GM18498 (cell line): ENCODE data around the gene LRMDA.

Source experiments
- ATAC-seq: cut with Tn5 transposase; IDR thresholded peaks from one replicate; pipeline ENCODE4 v1.9.1; 2021; ENCODE audit warnings: mild to moderate bottlenecking, moderate library complexity; ENCODE audit not compliant: unreplicated experiment

LRMDA gene

DNA sequence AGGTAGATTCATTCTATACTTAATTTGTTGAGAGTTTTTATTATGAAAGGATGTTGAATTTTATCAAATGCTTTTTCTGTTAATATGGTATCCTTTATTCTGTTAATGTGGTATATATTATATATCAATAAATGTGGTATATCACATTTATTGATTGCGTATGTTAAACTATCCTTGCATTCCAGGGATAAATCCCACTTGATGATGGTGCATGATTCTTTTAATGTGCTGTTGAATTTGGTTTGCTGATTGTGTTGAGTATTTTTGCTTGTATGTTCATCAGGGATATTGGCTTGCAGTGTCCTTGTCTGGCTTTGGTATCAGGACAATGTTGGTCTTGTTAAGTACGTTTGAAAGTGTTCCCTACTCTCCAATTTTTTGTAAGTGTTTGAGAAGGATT is 11.9 kb downstream of the LRMDA start:
- ATAC-seq, result no peak

DNA sequence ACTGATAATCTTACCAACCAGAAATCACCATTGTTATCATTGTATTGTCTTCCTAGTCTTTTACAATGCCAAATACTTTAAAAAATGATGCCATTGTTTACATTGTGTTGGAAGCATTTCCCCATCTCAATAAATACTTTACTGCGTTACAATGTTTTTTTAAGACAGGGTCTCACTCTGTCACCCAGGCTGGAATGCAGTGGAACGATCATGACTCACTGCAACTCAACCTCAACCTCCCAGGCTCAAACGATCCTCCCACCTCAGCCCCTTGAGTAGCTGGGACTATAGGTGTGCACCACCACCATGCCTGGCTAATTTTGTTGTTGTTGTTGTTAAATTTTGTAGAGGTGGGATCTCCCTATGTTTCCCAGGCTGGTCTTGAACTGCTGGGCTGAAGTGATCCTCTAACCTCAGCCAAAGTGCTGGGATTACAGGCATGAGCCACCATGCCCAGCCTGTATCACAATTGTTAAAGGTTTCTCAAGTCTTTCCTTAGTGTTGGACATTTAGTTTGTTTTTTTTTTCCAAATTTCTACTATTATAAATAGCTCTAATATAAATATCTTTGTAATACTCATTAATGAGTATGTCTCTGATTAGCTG is 13.5 kb downstream of the LRMDA start:
- ATAC-seq, result no peak

DNA sequence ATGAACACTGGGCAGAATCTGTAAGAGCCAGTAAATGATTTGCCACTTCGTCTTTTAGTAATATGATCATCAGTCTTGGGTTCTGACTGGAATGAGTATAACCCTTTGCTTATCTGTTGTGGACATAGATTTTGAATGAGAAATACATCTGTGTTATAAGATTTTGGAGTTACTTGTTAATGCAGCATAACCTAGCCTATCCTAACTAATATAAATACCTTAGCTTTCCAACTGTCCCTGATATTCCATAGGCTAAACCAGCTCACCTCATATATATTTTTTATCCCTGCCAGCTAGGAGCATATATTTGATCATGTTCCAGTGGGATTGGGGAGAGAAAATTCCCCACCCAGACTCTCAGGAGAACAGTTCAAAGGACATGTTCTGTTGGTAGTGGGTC is 15.1 kb downstream of the LRMDA start:
- no peak for ATAC-seq

DNA sequence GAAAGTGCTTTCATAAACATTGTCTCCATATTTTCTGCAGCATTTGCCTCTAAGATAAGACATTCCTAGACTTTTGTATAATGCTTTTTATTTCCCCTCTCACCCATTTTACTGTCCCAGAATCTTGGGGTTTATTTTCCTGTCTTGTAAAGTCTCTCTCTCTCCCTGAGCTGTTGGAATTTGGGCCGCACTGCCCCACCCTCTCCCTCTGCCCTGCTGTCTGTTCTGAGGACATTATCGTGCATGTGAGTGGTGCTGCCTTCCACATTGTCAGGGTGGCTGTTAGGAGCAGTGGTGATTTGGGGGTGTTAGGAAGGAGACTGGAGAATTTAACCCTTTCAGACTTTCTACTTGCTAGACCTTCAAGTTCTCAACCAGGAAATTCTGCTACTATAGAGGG is 16.7 kb downstream of the LRMDA start:
- ATAC-seq, result no peak

DNA sequence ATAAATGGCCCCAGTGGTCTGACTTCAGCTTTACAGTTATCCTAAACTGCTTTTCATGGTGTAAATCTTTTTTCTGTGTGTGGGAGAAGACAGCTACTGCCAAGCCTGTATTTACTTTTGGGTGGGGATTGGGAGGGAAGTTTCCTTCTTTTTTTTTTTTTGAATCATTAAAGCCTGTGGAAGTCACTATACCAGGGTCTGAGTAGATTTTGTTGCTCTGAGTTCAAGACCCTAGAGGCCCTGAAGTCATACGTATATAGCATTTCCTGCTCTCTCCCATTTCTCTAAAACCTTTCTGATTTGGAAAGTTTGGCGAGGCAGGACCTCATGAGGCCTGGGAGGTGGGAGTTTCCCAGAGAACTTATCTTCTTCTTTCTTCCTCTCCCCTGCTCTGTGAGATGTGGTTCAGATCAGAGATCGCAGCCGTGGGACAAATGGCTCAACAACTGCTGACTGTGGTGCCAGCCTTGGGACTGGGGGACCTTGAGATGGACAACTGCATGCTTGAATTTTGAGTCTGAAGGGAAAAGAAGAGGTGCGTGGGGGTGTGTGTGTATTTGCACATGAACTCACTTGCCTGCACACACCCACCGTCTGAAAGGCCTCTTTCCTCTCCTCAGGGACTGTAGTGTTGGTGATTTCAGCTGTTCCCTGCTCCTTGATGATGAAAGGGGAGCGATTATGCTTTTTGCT is 18.1 kb downstream of the LRMDA start:
- ATAC-seq, result no peak

DNA sequence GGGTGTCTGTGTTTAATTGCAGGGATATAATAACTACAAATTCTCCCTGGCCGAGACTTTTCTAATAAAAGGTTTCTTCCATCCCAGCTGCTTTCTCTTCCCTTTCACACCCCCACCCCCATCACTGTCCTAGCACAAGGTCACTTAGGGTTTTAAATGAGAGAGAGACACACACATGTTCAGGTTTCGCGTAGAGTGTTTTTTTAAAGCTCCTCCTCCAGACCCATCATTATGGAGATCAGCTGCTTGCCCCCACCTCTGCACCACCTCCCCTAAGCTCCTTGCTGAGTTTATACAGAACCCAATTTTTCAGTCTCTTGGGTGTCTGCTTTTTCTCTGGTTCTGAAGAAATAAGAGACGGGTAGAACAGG is 18.6 kb downstream of the LRMDA start:
- no peak for ATAC-seq

DNA sequence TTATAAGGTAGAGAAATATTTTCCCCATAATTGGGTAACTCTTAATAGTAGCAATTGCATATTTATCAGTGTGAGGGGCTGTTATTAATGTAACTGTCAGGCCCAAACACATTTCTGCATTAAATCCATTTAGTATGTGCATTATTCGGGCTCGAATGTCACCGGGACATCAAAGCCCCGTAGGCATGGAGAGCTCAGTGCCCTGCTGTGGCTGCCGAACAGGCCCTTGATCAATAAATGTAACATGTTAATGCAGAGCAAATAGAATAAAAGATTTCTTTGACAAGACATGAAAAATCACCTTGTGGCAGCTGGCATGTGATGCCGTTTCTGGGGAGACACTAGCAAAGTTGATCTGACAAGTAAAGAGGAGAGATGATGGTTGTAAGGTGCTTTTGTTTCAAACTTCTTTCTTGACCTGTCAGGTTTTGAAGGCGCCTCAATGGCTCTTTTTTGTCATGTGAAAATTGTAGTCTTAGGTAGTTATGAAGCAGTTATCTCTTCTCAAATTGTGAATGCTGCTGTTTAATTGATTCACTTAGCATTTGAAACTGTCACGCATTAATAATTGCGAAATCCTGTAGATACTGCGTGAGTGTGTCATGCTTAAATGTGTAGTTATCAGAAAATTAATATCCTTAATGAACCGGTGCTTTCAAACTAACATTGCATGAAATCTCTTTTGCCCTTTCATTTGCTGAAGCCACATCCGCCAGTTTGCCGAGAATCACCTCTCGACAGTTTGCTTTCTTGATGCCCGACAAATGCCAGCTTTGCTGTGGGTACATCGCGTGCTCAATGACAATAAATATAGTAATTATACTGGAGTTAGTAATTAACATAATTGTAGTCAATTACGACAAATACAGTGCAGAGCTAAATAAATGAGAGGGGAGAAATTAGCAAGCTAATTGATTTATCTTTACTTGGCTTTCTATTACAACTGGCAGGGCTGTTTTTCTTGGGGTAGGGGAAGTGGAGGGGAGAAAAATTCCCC is 19.5 kb downstream of the LRMDA start:
- no peak for ATAC-seq

DNA sequence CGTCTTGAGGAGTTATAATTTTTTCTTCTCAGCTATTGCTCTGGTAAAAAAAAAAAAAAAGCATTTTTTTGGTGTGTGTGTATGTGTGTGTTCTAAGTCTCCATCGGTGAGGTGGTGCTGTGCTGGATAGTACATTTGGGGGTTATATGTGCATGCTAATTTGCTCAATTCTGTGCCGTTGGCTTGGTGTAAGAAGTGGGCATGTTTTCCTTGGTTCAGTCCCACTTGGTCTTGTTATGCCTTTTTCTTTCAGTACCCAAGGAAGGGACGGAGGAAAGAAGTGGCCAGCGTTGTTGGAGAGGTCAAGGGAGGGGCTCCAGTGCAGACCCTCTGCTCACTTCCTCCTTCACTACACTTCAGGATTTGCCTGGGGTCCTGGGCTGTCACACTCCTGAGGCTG is 20.4 kb downstream of the LRMDA start:
- no peak for ATAC-seq

DNA sequence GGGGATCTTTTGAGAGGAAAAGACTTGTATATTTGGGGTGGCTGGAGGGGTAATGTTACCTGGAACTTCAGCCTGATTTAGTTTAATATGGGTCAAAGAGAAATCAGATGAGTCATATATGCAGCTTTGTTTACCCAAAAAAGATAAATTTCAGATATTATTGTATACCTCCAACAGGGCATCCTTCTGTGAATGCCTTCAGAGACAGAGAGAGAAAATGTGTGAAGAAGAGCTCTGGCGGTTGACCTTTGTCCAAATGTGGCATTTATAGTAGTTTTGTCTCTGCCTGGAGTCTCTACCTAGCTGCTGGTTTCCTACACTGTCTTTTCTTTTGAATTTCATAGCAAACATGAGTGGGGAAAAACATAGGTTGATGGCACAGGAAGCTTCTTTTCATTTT is 21.6 kb downstream of the LRMDA start:
- ATAC-seq, result no peak

DNA sequence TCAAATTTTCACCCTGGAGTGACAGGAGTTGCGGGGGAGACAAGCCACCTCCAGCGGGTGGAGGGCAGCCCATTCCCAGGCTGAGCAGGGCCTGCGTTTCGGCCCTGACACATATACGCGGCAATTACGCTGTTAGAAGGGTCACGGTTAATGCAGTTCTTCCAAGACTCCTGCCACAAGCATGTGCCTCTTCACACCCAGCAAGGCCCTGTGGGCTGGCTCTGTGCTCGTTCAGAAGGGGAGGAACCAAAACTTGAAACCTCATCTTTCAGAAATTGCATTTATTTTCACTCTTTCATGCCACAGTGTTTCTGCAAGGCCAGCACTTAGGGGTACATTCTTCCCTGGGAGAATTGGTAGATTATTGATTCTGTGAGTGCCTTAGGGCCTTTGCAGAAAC is 24.7 kb downstream of the LRMDA start:
- ATAC-seq, result no peak

DNA sequence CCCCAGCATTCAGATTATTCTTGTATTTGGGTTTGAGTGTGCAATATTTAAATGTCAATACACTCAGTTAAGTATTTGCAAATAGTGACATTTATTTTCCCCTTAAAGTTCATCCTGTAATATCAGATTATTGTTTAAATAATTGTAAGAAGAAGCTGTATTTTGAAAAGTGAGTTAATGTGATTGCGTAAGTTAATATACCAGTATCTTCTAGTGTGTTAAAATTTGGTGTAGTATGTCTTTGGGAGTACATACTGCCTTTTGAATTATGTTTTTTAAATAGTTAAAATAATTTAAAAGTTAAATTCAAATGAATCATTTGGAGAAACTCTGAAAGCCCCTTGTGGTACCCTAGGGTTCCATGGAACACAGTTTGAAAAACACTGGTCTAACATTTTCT is 28.6 kb downstream of the LRMDA start:
- ATAC-seq, result no peak

DNA sequence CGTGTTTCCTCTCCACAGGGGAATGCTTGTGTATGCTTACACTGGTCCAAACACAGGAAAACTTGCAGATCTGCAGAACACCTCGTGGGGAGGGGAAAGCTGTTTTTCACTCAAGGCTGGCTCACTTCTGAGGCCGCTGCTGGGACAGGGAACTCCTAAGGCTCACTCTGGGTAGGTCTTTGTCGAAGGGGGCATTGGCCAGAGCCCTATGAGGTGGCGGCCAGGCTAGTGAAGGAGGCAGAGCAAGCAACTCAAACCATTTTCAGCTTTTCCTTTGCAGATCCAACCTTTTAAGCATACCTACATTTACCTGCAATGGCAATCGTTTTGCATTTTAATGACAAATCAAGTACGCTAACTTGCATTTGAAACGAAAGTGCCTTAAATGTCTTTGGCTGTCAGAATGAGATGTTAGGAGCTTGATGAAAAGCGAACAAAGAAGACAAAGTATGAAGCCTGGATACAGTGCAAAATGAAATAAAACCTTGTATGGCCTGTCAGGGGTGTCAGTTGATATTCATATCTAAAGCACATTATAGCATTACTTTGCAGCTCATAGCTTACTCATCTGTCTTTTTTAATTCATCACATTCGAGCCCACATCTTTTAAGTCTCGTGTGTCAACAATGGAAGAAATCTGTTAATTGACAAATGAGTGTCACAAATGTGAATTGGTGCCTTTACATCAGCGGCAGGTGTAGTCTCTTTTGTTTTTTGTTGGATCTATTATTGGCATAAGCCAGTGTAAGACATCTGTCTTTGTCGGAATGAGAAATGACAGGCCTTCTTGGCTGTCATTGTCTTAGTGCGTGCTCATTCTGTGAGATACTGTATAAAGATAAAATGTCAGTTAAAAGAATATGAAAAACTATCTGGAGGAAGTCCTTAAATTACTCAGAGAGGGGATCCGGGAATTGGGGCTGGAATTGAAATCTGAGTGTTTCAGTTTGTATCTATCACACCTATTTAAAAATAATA is 30.5 kb downstream of the LRMDA start:
- ATAC-seq, result no peak

DNA sequence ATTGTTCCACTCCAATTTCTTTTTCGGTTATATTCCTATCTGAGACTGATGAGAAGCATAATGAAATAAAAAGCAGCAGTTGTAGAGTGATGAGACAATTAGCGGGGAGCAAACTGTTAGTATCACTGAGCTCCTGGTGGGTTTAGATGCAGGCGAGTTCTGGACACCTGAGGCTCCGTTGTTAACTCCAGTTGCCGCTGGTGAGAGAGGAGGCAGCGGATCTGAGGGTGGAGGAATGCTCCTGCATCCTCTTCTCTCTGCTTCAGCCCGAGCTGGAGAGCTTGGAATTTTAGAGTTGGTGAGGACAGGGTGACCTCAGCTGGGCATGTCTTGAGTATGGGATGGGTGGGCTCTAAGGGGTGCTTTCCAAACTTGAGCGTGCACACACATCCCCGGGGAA is 31.4 kb downstream of the LRMDA start:
- ATAC-seq, result no peak

DNA sequence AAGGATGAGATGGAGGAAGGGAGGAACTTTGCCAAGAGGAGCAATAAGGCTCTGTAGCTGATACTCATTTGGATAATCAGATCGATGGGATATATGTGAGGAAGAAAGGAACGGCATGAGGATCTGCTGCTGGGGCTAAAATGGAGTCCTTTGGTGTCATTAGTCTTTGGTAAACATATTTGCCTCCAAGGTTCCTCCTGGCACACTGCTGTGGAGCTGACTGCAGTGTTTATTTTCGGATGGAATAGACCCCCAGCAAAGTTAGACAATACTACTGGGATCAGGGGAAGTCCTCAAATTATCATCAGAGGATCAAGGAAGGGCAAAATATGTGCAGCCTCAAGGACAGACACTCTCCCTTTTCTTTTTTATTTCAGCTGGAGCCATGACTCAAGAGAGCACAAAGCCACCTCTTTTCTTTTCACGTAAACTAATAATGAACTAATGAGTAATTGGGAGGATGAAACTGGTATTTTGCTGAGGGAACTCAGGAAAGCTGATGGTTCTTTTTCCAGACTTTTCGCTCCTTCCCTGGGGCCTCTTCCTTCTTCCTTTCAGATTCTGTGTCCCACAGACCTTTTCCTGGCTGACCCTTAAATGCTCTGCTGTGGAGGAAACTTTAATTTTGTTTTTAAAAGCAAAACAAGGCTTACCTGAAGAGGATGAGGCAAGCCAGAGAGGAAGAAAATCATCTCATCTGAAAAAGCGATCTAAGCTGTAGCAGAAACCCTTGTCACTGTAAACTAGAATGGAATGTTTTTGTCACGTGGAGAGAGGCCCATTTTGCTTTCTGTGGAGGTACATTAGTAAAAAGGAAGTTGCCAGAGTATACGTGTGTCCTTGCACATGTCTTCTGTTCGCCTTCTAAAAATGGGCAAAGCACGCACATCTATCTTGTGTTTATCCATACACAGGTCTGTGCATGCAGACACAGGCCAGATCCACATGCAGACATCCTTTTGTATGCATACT is 33.3 kb downstream of the LRMDA start:
- ATAC-seq, result no peak

DNA sequence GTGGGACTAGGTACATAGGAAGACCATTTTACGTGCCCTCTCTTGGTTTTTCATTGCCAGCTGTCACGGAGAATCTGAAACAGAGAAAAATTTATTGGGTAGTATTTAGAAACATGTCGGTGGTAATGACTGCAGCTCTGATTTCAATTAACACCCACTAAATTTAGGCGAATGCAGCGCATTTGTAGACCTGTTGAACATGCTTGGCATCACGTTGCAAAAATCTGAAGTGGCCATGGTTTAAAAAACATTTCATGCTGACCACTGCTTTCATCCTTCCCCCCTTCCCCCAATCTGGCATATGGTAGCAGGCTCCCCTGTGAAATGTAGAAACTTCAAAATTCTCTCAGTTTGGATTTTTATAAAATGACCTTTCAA is 34.0 kb downstream of the LRMDA start:
- no peak for ATAC-seq

DNA sequence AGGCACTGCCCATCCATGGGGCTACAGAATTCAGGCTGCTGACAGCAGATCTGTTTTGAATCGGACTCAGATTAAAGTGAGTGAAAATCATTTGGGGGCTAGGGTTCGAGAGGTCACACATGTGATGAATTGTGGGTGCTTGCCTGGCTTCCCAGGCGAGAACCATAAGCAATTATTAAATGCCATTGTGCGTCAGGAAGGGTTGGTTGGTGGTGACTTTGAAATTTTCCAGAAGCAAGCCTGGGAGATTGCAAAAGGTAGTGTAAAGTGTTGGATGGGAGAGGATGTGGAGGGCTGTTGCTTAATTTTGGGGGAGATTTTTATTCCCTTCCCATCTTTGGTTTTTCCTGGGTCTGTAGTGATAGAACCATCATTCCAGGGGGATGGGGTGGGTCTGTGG is 34.6 kb downstream of the LRMDA start:
- no peak for ATAC-seq

DNA sequence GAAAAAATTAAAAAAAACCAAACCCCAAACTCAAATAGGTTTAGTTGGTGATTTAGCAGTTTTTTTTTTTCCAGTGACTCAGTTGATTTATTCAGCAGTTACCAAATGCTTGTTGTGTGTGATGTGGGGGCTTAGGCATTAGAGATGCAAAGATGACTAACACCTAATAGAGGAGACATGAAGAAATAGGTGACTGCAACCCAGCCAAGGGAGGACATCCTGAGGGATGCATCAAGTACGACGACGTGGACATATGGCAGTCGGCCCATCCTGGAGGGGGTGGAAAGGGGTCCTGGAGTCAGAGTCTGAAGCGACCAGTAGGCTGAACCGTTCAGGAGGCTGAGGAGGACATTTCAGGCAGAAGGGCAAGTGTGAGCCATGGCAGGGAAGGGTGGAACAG is 35.5 kb downstream of the LRMDA start:
- no peak for ATAC-seq

DNA sequence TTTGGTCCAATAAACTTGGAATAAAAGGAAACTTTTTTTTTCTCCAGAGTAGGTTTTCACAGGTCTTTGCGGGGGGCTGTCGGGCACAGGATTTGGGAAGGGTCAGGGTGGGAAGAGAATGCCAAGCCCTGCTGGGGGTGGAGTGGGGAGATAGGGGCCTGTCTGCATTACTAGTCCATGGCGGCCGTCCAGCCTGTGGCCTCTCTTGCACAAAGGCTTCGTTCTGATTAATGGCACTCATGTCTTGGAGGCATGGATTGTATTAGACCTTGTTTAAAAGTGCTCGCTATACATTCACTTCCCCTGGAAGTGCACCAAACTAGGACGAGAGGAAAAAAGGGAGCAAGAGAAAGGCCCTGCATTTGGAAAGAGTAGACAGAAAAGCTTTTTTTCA is 37.2 kb downstream of the LRMDA start:
- ATAC-seq, result no peak

DNA sequence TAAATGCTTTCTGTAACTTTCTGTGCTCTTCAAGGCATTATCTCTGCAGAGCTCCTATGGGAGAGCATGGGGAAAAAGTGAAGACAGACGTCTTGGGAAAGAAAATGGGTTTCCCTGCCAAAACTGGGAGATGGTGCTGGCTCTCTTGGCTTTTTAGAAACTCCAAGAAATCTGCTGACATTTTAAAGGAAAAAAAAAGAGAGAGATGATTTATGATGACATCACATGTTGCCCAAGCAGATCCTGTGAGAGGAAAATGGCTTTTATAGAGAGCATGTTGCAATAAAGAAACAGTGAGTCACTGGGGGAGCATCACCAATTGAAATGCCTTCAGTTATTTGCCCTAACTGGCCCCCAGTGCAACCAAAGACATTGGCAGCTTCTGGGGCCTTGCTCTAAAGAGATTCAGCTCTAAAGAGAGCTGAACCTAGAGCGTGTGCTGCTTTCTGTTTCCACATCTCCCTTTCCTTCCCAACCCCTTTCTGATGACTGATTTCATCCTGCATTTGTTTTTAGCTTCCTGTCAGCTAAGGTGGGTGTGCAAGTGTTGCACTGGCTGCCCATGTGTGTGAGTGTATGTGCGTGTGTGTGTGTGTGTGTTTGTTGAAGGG is 37.7 kb downstream of the LRMDA start:
- ATAC-seq, result no peak
